H1 (cell line): Measurements from ENCODE around the gene GGA3. TPM values are rescaled to one million over a fixed set of nuclear protein-coding genes. Genes with fewer than 3 reads are reported as not detected.

Experiments used
- CTCF ChIA-PET: fragments of 300-600 bp; sonication (Branson Sonifier 250); formaldehyde crosslinking; loops from one replicate; lab custom pipeline; 2021; ENCODE audit not compliant: partially characterized antibody; lab: Charles Lee
- POLR2A ChIA-PET: fragments of 300-600 bp; sonication (Branson Sonifier 250); formaldehyde crosslinking; loops from one replicate; lab custom pipeline; 2021; ENCODE audit warnings: inconsistent platforms; ENCODE audit not compliant: partially characterized antibody; lab: Charles Lee
- DNase-seq, 2 experiments: peaks; one replicate each; pipeline versions ENCODE4 v3.0.0 to v3.0.0-alpha.2; 2010 to 2022; ENCODE audit warnings: low spot score in 2 of 2, low read depth in 1 of 2, mixed read lengths in 1 of 2
- FAIRE-seq: peaks from 2 replicates; lab custom pipeline; 2011; peaks lifted over from hg19 to GRCh38; lab: Jason Lieb, UNC
- H2AFZ ChIP-seq: 2 replicates; pipeline ENCODE4 v1.8.1; 2012; ENCODE audit warnings: low read length, inconsistent platforms
- H2AK5ac ChIP-seq: 2 replicates; pipeline ENCODE4 v1.6.1; 2013; ENCODE audit warnings: low read depth, low read length
- H2BK120ac ChIP-seq: replicated peaks from 2 replicates; pipeline ENCODE3; 2013; ENCODE audit warnings: low read depth, low read length, inconsistent platforms
- H2BK12ac ChIP-seq: 2 replicates; pipeline ENCODE4 v1.6.1; 2013; ENCODE audit warnings: low read depth, low read length
- H2BK15ac ChIP-seq: 2 replicates; pipeline ENCODE4 v1.6.1; 2013; ENCODE audit warnings: low read length
- H2BK20ac ChIP-seq: 2 replicates; pipeline ENCODE4 v1.6.1; 2013; ENCODE audit warnings: low read length
- H2BK5ac ChIP-seq: 2 replicates; pipeline ENCODE4 v1.6.1; 2013; ENCODE audit warnings: low read depth, low read length
- H3K14ac ChIP-seq: 2 replicates; pipeline ENCODE4 v1.6.1; 2013; ENCODE audit warnings: inconsistent platforms; ENCODE audit not compliant: insufficient read length
- H3K18ac ChIP-seq: 2 replicates; pipeline ENCODE4 v1.6.1; 2013; ENCODE audit warnings: low read length; ENCODE audit errors: extremely low read depth
- H3K23ac ChIP-seq: 2 replicates; pipeline ENCODE4 v1.6.1; 2013; ENCODE audit warnings: inconsistent platforms; ENCODE audit not compliant: insufficient read length
- H3K23me2 ChIP-seq: 2 replicates; pipeline ENCODE4 v1.6.1; 2013; ENCODE audit warnings: low read depth, low read length
- H3K27ac ChIP-seq: 2 replicates; pipeline ENCODE4 v1.6.1; 2011; ENCODE audit warnings: low read depth, low read length, inconsistent platforms
- H3K27me3 ChIP-seq, 4 experiments: replicated peaks in 1 of 4; 1 replicate in 1 of 4; 2 replicates in 3 of 4; pipeline versions ENCODE4 v1.6.1 to v1.8.1; 2011 to 2013; ENCODE audit warnings: low read length in 3 of 4, mild to moderate bottlenecking in 3 of 4, inconsistent platforms in 2 of 4, mixed read lengths in 2 of 4, moderate library complexity in 1 of 4; ENCODE audit not compliant: control insufficient read depth in 3 of 4, insufficient read depth in 3 of 4; ENCODE audit errors: extremely low read depth in 1 of 4
- H3K36me3 ChIP-seq, 4 experiments: 2 replicates each; pipeline versions ENCODE4 v1.6.1 to v1.8.1; 2011 to 2013; ENCODE audit warnings: mild to moderate bottlenecking in 4 of 4, low read length in 3 of 4, moderate library complexity in 2 of 4, control low read depth in 1 of 4, inconsistent platforms in 1 of 4; ENCODE audit not compliant: insufficient read depth in 4 of 4, control insufficient read depth in 2 of 4
- H3K4ac ChIP-seq: replicated peaks from 2 replicates; pipeline ENCODE3; 2013; ENCODE audit warnings: low read length, low read depth, mixed read lengths, inconsistent platforms; ENCODE audit not compliant: insufficient read length
- H3K4me1 ChIP-seq, 4 experiments: replicated peaks in 1 of 4; 1 replicate in 1 of 4; 2 replicates in 3 of 4; pipeline versions ENCODE4 v1.6.1 to v1.8.1; 2011 to 2013; ENCODE audit warnings: low read length in 3 of 4, inconsistent platforms in 2 of 4, mixed read lengths in 1 of 4; ENCODE audit not compliant: insufficient read depth in 4 of 4, control insufficient read depth in 3 of 4
- H3K4me2 ChIP-seq, 2 experiments: 2 replicates each; pipeline versions ENCODE4 v1.6.1 to v1.8.1; 2011 to 2013; ENCODE audit warnings: low read depth in 2 of 2, low read length in 2 of 2, control low read depth in 1 of 2, inconsistent platforms in 1 of 2, mild to moderate bottlenecking in 1 of 2; ENCODE audit not compliant: insufficient read depth in 1 of 2
- H3K4me3 ChIP-seq, 4 experiments: fragments of 200-600, 300-600 bp in 1 of 4; sonication (generic), shearing (Covaris generic), sonication (Bioruptor Twin) in 1 of 4; 2 replicates each; pipeline versions ENCODE4 v1.5.1 to v1.8.1; 2011 to 2016; ENCODE audit warnings: low read length in 4 of 4, low read depth in 3 of 4, control low read depth in 2 of 4, inconsistent platforms in 2 of 4, mild to moderate bottlenecking in 2 of 4, mixed read lengths in 1 of 4, moderate library complexity in 1 of 4; ENCODE audit not compliant: insufficient read depth in 2 of 4; ENCODE audit errors: extremely low read depth in 1 of 4
- H3K56ac ChIP-seq: replicated peaks from 2 replicates; pipeline ENCODE3; 2013; ENCODE audit warnings: low read depth, mild to moderate bottlenecking, mixed read lengths, low read length, inconsistent platforms; ENCODE audit not compliant: insufficient read length
- H3K79me1 ChIP-seq: 2 replicates; pipeline ENCODE4 v1.6.1; 2013; ENCODE audit warnings: low read depth, low read length, control low read depth
- H3K79me2 ChIP-seq, 2 experiments: 2 replicates each; pipeline versions ENCODE4 v1.6.1 to v1.8.1; 2012 to 2013; ENCODE audit warnings: low read length in 2 of 2, mild to moderate bottlenecking in 2 of 2, inconsistent platforms in 1 of 2; ENCODE audit not compliant: insufficient read depth in 2 of 2, control insufficient read depth in 1 of 2
- H3K9ac ChIP-seq, 4 experiments: replicated peaks in 1 of 4; 1 replicate in 1 of 4; 2 replicates in 3 of 4; pipeline versions ENCODE4 v1.6.1 to v1.8.1; 2011 to 2013; ENCODE audit warnings: low read depth in 3 of 4, low read length in 3 of 4, control low read depth in 2 of 4, mild to moderate bottlenecking in 2 of 4, moderate library complexity in 2 of 4, inconsistent platforms in 1 of 4; ENCODE audit errors: extremely low read depth in 1 of 4
- H3K9me3 ChIP-seq, 2 experiments: 2 replicates each; pipeline versions ENCODE4 v1.6.1 to v1.8.1; 2012 to 2013; ENCODE audit warnings: mild to moderate bottlenecking in 2 of 2, moderate library complexity in 2 of 2, control low read depth in 1 of 2, inconsistent platforms in 1 of 2, low read depth in 1 of 2, low read length in 1 of 2, mixed read lengths in 1 of 2; ENCODE audit not compliant: insufficient read depth in 2 of 2
- H4K20me1 ChIP-seq, 2 experiments: replicated peaks in 1 of 2; 2 replicates each; pipeline versions ENCODE3 to v1.8.1; 2011 to 2013; ENCODE audit warnings: inconsistent platforms in 2 of 2, low read length in 2 of 2, mild to moderate bottlenecking in 1 of 2; ENCODE audit not compliant: insufficient read depth in 2 of 2, control insufficient read depth in 1 of 2
- H4K5ac ChIP-seq: 2 replicates; pipeline ENCODE4 v1.6.1; 2013; ENCODE audit warnings: low read length, low read depth, mixed read lengths, inconsistent platforms; ENCODE audit not compliant: insufficient read length
- H4K8ac ChIP-seq: 2 replicates; pipeline ENCODE4 v1.8.0; 2013; ENCODE audit warnings: mild to moderate bottlenecking, moderate library complexity, low read length, inconsistent platforms; ENCODE audit not compliant: insufficient read depth; ENCODE audit errors: extremely low read depth
- H4K91ac ChIP-seq: replicated peaks from 2 replicates; pipeline ENCODE3; 2013; ENCODE audit warnings: low read length, mixed read lengths, inconsistent platforms; ENCODE audit not compliant: insufficient read length
- HDAC6 ChIP-seq: IDR thresholded peaks from one replicate; pipeline ENCODE4 v1.7.1; 2012; ENCODE audit warnings: low read depth, mild to moderate bottlenecking, inconsistent platforms, low read length, moderate library complexity
- NANOG ChIP-seq: IDR thresholded peaks from 2 replicates; pipeline ENCODE4 v1.6.1; 2011; ENCODE audit warnings: low read length, low read depth, mild to moderate bottlenecking, inconsistent platforms; ENCODE audit not compliant: insufficient read depth, poor library complexity, severe bottlenecking
- SAP30 ChIP-seq: fragments of 300-600 bp; sonication (generic); IDR thresholded peaks from 2 replicates; pipeline ENCODE4 v1.7.1; 2012; ENCODE audit warnings: low read length, moderate library complexity, mild to moderate bottlenecking, inconsistent platforms; ENCODE audit not compliant: insufficient read depth, insufficient replicate concordance
- SIRT6 ChIP-seq: IDR thresholded peaks from one replicate; pipeline ENCODE4 v1.7.1; 2012; ENCODE audit warnings: low read length, inconsistent platforms
- SIX5 ChIP-seq: IDR thresholded peaks from 2 replicates; pipeline ENCODE4 v1.6.1; 2011; ENCODE audit warnings: mild to moderate bottlenecking, low read depth, low read length
- SP4 ChIP-seq: IDR thresholded peaks from 2 replicates; pipeline ENCODE4 v1.6.1; 2012; ENCODE audit warnings: low read length, inconsistent platforms
- TBP ChIP-seq: IDR thresholded peaks from 2 replicates; pipeline ENCODE4 v1.6.1; 2011; ENCODE audit warnings: low read depth, low read length, improper control_type of control experiment
- YY1 ChIP-seq: IDR thresholded peaks from 2 replicates; pipeline ENCODE4 v1.6.1; 2011; ENCODE audit warnings: low read depth, mild to moderate bottlenecking, low read length
- WGBS, 2 experiments: shearing (Covaris generic) in 1 of 2; methylation state at CpG; one replicate each; pipeline versions ENCODE4 v1.1.6 to v1.1.7; 2013 to 2015; ENCODE audit warnings: low lambda C conversion rate in 2 of 2, mixed read lengths in 2 of 2, inconsistent platforms in 1 of 2, low coverage in 1 of 2, missing lambda C conversion rate in 1 of 2; ENCODE audit not compliant: insufficient replicate concordance in 2 of 2, insufficient coverage in 1 of 2, insufficient read length in 1 of 2; ENCODE audit errors: extremely low coverage in 1 of 2, missing lambda C conversion rate in 1 of 2; 5-methylcytosine and 5-hydroxymethylcytosine counted together
- polyA plus RNA-seq, 7 experiments: library from polyadenylated mRNA; depleted of rRNA in 3 of 7; stranded (reverse) in 5 of 7; unstranded in 2 of 7; fragments of >200 nt in 5 of 7; fragments of 200-250 nt in 2 of 7; gene quantifications; 1 replicate in 5 of 7; 2 replicates in 1 of 7; 4 replicates in 1 of 7; pipeline versions ENCODE4 v1.2.1 to v1.2.3, GENCODE V29; 2011 to 2013; ENCODE audit warnings: missing spikeins in 2 of 7, mixed read lengths in 2 of 7
- total RNA-seq: library from RNA; stranded (reverse); fragmentation: NEBNext Ultra II Directional; extraction: Animal tissue kit (Norgen Biotek cat#: 25700); gene quantifications from 2 replicates; pipeline ENCODE4 v1.2.1, GENCODE V29; 2021
- TF ChIP-seq, protein P1 (sequence below): IDR thresholded peaks from 2 replicates; pipeline ENCODE4 v1.6.1; 2012; ENCODE audit warnings: inconsistent platforms

GGA3 gene
- total and polyA plus RNA-seq, 2 of the 8 experiments (the other 6 are each of a cell fraction or from before 2014, with no cell fraction given) = 40.6 to 60.0 TPM

DNA sequence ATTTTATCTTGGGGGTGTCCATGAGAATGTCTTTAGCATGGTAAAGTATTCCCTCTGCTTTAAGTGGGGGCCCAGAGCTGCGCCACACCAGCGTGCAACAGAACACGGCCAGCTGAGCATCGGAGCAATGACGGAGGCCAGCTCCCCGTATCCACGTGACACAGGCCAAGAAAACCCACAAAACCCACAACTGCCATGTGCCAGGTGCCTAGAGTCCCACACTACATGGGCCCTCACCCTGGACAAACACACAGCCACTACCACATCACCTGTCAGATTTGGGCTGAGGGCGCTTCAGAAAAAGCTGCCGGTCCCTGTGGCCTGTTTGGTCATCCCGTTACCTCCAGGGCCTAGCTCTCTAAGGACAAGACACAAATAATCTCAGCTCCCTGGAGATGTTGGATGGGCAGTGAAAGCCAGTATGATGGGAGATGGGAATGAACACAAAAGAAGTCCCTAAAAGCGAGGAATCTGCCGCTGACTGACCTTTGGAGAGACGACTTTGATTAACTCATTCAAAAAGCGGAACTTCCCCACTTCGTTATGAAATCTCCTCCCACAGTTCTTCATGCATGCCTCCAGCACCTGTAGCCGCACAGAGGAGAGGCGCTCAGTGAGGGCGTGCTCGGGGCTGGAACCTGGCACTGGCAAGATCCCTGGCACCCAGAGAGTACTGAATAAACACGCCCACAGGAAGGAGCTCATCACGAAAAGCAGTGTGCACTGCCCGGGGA lies 17.1 kb downstream of the GGA3 start:
- ChIA-PET CTCF (interaction anchor here (0.6 to 16.5 kb wide), 10 partner anchors 7 to 1461 kb away, joined by 3 to 369 read pairs (median 3); partner anchors contain the start of genes GGA3, MIF4GD and MRPS7), POLR2A (interaction anchor here (0.6 to 6.3 kb wide), 4 partner anchors 17 to 71 kb away, joined by 3 to 53 read pairs (median 10); partner anchors contain the start of genes GGA3, MIF4GD and MRPS7)
- Histone ChIP-seq H3K36me3 (peaks cover 21 to 54% (median 45%) of the 10 kb centered on the region in 4 experiments), H3K9me3 (no peaks in the 10 kb centered on the region), H2BK5ac (no peak overlapping the region), H3K23me2 (no peaks in the 10 kb centered on the region), H2AFZ (no peak overlapping the region)
- TF ChIP-seq SAP30 (no peak), TBP (no peak), SIX5 (no peak), YY1 (no peak), SIRT6 (no peak), HDAC6 (no peak), SP4 (no peak), NANOG (no peak)
- TF ChIP-seq, protein P1, sequence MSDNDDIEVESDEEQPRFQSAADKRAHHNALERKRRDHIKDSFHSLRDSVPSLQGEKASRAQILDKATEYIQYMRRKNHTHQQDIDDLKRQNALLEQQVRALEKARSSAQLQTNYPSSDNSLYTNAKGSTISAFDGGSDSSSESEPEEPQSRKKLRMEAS = no peak
- TF ChIP-seq, all 59 proteins: peak for 0
- Histone ChIP-seq H3K4me1 (peaks cover 0 to 4% (median 0%) of the 10 kb centered on the region in 4 experiments; a peak in 3 of 7 replicates), H3K18ac (no peak overlapping the region), H3K79me2 (peaks cover 0 to 8% of the 10 kb centered on the region in 2 experiments; a peak in 1 of 4 replicates), H3K79me1 (no peaks in the 10 kb centered on the region), H3K56ac (no peak overlapping the region), H4K91ac (no peak overlapping the region), H2BK15ac (no peak overlapping the region), H3K27ac (no peak overlapping the region), H4K20me1 (peaks cover 9 to 12% of the 10 kb centered on the region in 2 experiments), H3K9ac (no peak overlapping the region), H3K14ac (no peak overlapping the region), H2AK5ac (no peak overlapping the region), H3K4me2 (no peak overlapping the region), H4K8ac (no peak overlapping the region), H4K5ac (no peak overlapping the region), H3K23ac (no peak overlapping the region), H3K27me3 (no peaks in the 10 kb centered on the region), H2BK12ac (no peak overlapping the region), H3K4me3 (no peak overlapping the region), H2BK120ac (no peak overlapping the region), H3K4ac (no peak overlapping the region), H2BK20ac (no peak overlapping the region)
- WGBS, 2 experiments = 96% methylated on average over 22 of the region's 22 CpGs; no CpG with 5 or more reads in 1 of the 2 experiments
- FAIRE-seq (no peak), DNase-seq (no peak)
